ENCODE measurements around the gene GSTO1.

The GSTO1 gene

GRCh38 chr10:104291439-104291951 is 36.8 kb downstream of the GSTO1 start:
- TF ChIP-seq, protein P1, sequence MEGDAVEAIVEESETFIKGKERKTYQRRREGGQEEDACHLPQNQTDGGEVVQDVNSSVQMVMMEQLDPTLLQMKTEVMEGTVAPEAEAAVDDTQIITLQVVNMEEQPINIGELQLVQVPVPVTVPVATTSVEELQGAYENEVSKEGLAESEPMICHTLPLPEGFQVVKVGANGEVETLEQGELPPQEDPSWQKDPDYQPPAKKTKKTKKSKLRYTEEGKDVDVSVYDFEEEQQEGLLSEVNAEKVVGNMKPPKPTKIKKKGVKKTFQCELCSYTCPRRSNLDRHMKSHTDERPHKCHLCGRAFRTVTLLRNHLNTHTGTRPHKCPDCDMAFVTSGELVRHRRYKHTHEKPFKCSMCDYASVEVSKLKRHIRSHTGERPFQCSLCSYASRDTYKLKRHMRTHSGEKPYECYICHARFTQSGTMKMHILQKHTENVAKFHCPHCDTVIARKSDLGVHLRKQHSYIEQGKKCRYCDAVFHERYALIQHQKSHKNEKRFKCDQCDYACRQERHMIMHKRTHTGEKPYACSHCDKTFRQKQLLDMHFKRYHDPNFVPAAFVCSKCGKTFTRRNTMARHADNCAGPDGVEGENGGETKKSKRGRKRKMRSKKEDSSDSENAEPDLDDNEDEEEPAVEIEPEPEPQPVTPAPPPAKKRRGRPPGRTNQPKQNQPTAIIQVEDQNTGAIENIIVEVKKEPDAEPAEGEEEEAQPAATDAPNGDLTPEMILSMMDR (conservative IDR thresholded peaks at IDR 0.05; ENCODE audit: low read length) = peak; percentile 99
- DNase-seq (ENCODE audit: low read depth) = peak; percentile 85
- H3K4me3 ChIP-seq (ENCODE audit: low read length) = no peak overlapping the region

GRCh38 chr10:104293011-104293410 is 38.3 kb downstream of the GSTO1 start:
- H3K4me3 ChIP-seq (ENCODE audit: low read length) = no peak overlapping the region
- TF ChIP-seq, protein P1 (conservative IDR thresholded peaks at IDR 0.05; ENCODE audit: low read length) = no peak
- no peak for DNase-seq (ENCODE audit: low read depth)

DNA sequence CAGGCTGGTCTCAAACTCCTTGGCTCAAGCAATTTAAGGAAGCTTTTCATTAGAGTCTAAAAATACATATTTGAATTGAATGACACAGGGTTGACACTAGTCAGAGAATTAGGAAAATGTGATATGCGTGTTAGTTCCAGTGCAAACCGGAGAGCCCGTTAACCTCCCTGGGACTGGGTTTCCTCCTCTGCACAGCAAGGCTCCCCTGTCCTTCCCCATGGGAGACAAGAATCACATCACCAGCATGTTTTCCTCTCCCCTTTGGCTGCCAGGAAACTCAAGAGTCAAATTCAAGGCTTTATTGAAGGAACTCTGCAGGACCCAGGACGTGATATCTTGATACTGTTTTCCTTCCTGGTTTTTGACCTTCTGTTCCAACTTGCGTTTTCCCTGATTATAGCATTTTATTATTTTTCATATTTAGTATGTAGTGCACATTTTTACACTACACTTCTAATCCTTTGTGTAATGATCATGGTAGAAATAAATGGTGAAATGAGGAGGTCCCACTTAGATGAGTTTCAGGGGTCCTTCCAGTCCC is 39.2 kb downstream of the GSTO1 start:
- DNase-seq (ENCODE audit: low read depth) = no peak
- no peak overlapping the region for H3K4me3 ChIP-seq (ENCODE audit: low read length)
- TF ChIP-seq, protein P1 (conservative IDR thresholded peaks at IDR 0.05; ENCODE audit: low read length) = no peak

GRCh38 chr10:104296687-104297436 is 42.2 kb downstream of the GSTO1 start:
- TF ChIP-seq, protein P1 (conservative IDR thresholded peaks at IDR 0.05; ENCODE audit: low read length) = no peak
- no peak for DNase-seq (ENCODE audit: low read depth)
- no peak overlapping the region for H3K4me3 ChIP-seq (ENCODE audit: low read length)

DNA sequence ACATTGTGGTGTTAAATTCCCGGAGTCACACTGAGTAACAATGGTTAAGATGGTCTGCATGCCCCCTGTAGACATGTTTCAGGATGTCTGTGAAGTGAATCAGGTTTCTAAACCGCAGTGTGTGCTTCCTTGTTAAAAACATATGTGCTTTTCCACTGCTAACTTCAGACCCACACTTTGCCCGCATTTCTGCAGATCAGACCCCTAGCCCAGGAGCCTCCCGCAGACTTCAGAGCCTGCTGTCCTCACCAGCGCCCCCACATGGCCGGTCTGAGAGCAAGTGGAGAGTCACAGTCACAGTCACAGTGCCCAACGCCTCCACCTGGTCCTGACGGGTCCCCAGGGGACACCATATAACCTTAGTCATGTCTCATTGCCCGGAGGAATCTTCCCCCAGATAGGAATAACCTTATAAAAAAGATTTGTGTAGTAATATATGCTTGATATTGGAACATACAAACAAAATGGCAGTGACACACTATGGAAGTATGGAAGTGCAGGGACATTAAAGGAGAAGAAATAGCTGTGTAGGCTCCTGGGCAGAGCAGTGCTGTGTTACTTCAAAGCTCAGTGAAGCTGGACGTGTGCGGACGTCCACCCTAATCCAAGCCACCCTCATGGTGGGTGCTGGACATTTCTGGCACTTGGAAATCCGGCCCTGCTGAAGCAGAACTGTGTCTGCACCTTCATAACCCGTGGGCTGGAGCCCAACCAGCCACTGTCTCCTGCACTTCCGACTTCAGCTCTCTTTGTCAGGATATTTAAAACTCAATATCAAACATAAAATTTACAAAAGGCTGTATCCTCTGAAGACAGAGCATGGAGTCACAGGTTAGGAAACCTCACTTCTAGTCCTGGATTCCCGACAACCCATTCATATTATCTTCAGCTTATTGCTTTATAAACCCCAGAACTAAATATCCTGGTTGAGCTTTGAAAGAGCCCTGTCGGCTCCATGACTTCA is 43.3 kb downstream of the GSTO1 start:
- DNase-seq (ENCODE audit: low read depth) = peak; percentile 73
- no peak overlapping the region for H3K4me3 ChIP-seq (ENCODE audit: low read length)
- TF ChIP-seq, protein P1 (conservative IDR thresholded peaks at IDR 0.05; ENCODE audit: low read length) = peak; percentile 56

- H3K4me3 ChIP-seq (ENCODE audit: low read length) = no peak overlapping the region; the same call in none of the 2 replicates
- DNase-seq (ENCODE audit: low read depth) = peak; percentile 61
- TF ChIP-seq, protein P1 (conservative IDR thresholded peaks at IDR 0.05; ENCODE audit: low read length) = no peak
These were observed 44.6 kb downstream of the GSTO1 start for GRCh38 chr10:104299031-104299904.
